HG03457 (cell line): ENCODE data around the gene PSPH.
A peak's percentile ranks its signal among the peaks of the same experiment; 100 is the strongest.

Source experiments
- ATAC-seq: cut with Tn5 transposase; IDR thresholded peaks from one replicate; pipeline ENCODE4 v1.9.1; 2021; ENCODE audit warnings: moderate number of reproducible peaks; ENCODE audit not compliant: unreplicated experiment

The PSPH gene

GRCh38 chr7:56007167-56007652, 44.0 kb downstream of the PSPH start:
- no peak for ATAC-seq

DNA sequence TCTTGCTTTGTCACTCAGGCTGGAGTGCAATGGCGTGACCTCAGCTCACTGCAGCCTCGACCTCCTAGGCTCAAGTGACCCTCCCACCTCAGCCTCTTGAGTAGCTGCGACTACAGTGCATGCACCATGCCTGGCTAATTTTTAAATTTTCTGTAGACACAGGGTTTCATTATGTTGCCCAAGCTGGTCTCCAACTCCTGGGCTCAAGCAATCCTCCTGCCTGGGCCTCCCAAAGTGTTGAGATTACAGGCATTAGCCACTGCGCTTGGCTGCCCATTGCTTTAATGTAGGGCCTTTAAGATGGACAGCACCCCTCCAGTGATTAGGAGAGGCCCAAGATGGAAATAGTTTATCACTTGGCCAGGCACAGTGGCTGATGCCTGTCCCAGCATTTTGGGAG, 47.5 kb downstream of the PSPH start:
- ATAC-seq, result no peak

DNA sequence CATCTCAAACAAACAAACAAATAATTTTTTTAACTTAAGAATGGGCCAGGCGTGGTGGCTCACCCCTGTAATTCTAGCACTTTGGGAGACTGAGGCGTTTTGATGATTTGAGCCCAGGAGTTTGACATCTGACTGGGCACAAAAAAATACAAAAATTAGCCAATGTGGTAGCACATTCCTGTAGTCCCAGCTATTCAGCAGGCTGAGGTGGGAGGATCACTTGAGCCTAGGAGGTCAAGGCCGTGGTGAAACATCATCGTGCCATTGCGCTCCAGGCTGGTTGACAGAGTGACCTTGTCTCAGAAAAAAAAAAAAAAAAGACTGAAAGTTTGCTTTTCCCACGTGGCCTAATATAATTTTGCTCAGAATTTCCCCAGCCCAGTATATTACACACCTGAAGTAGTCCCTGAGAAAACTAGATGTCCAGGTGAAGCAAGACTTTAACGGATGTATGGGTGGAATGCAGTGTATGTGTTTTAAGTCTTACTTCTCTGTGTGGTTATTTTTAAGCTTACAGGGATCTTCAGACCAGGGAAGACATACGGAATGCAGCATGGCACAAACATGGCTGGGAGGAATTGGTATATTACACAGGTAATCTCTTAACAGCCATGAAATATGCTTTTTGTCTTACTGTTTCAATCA, 54.3 kb downstream of the PSPH start:
- ATAC-seq, result no peak

- ATAC-seq, result no peak
These were observed 58.9 kb downstream of the PSPH start for GRCh38 chr7:55992346-55992745.

DNA sequence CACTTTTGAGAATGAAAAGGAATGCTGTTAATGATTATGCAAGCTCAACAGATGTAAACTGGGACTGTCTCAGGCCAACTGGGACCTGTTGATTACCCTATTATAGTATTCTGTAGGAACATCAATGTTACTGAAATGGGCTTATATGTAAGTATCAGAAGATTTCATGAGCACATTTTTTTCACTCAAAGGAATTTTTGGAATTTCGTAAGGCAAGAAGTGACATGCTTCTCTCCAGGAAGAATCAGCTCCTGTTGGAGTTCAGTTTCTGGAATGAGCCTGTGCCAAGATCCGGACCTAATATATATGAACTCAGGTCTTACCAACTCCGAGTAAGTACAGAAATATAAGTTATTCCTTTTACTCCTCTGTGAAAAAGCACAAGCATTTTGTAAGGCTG, 67.7 kb downstream of the PSPH start:
- no peak for ATAC-seq

GRCh38 chr7:55980266-55980665, 71.0 kb downstream of the PSPH start:
- no peak for ATAC-seq

DNA sequence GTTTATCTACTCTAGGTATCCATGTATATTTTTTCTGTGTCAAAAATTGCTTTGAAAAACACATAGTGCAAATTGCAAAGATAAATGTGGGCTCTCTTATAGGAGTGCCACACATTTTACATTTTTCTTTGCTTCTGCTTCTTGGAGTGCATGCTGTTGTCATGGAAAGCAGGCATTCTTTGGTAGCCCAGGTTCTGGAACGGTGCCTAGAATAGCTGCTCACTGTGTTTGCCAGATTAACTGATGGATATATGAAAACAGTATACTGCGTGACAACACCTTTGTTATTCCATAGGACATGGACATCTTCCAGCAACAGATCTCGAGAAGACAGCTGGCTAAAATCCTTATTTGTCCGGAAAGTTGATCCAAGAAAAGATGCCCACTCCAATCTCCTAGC, 73.4 kb downstream of the PSPH start:
- ATAC-seq, result no peak

DNA sequence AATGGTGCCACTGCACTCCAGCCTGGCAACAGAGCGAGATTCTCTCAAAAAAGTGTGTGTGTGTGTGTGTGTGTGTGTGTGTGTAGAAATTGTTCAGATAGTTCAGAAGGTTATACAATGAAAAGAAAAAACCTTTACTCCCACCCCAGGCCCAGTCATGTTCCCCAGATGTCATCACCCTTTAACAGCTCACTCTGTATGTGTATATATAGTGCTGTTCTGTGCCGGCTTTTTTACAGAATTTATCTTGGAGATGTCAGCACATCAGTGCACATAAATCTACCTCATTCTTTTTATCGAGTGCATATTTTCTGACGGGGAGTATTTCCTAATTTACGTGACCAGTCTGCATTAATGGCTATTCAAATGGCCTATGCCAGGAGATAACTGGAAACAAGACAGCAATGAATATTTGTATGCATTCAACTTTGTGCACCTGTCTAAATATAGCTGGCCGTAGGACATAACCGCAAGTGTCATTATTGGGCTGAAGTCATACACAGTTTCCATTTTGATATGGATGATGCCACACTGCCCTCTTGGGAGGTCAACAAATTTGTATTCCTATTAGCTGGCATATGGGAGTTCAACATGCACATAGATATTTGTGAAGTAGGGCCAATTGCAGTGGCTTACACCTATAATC, 75.1 kb downstream of the PSPH start:
- ATAC-seq, result no peak

- ATAC-seq, result no peak
These were observed 77.4 kb downstream of the PSPH start for GRCh38 chr7:55973747-55974250.

- ATAC-seq, result no peak
These were observed 80.3 kb downstream of the PSPH start for GRCh38 chr7:55970978-55971377.

DNA sequence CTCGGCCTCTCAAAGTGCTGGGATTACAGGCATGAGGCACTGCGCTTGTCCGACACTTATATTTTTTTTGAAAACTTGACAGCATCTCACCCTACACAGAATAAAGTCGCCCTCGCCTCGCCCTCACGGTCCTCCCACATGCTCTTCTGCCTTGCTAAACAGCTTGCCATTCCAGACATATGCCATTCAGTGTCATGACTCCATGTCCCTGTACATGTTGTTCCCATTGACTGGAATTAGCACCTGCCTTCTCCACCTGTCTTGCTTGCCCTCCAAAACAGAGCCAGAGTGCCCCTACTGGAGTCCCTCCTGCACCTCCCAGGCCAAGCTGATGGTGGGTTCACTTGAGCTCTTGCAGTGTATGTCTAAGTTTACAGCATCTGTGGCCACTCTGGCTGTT, 80.7 kb downstream of the PSPH start:
- ATAC-seq, result no peak

DNA sequence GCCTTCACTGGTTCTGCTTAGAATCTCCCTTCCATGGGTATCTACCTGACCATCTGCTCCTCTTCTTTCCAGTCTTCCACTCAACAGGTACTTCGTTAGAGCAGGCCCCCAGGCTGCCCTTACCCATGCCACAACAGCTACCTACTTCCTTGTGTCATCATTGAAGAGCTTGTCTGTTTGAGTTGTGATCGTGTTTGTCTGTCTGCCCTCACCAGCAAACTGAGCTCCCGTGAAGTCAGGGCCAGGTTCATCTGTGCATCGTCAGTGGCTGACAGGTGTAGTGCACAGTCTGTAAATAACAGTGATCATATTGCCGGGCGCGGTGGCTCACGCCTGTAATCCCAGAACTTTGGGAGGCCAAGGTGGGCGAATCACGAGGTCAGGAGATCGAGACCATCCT, 81.9 kb downstream of the PSPH start:
- ATAC-seq, result no peak

GRCh38 chr7:55966851-55967250, 84.4 kb downstream of the PSPH start:
- no peak for ATAC-seq

DNA sequence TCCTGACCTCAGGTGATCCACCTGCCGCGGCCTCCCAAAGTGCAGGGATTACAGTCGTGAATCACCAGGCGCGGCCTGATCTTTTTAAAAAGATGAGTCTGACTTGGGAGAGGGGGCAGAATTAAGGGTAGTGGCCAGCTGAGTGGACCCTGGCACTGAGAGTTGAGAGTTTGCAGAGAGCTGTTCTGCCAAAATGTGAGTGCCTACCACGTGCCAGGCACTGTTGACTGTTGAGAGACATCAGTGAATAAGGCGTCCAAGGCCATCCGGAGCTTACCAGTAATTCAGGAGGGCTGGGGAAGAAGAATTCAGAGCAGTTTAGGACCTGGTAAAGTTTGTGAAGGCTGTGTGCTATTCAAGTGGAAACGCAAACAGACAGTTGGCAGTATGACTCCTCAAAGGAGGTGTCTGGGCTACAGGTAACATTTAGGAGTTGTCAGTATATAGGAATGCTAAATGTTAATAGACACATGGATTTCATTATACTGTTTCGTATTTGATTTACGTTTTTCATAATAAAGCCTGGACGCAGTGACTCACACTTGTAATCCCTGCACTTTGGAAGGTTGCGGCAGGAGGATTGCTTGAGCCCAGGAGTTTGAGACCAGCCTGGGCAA, 85.3 kb downstream of the PSPH start:
- ATAC-seq, result no peak

DNA sequence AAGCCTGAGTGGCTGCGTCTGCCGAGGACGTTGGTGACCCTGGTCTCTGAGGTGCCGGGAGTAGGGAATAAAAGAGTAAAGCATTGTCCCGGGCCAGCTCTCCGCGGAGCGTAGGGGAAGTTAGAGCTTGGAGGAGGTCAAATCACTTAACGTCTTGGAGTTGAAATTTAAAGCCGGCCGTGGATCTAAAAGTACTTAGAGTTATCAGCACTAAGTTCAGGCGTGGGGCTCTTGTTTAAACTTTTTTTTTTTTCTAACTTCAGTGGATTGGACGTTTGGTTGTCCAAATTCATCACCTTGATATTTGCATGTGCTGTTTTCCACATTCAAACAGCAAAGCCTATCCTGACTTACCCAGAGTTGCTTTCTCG, 86.2 kb downstream of the PSPH start:
- ATAC-seq, result no peak

- ATAC-seq, result peak; percentile 84
These were observed 86.8 kb downstream of the PSPH start, which contains the start of gene NIPSNAP2 for GRCh38 chr7:55964261-55965099. NIPSNAP2 (plus strand) TSS chr7:55964585; CDS start chr7:55964610, 25 bp downstream.

DNA sequence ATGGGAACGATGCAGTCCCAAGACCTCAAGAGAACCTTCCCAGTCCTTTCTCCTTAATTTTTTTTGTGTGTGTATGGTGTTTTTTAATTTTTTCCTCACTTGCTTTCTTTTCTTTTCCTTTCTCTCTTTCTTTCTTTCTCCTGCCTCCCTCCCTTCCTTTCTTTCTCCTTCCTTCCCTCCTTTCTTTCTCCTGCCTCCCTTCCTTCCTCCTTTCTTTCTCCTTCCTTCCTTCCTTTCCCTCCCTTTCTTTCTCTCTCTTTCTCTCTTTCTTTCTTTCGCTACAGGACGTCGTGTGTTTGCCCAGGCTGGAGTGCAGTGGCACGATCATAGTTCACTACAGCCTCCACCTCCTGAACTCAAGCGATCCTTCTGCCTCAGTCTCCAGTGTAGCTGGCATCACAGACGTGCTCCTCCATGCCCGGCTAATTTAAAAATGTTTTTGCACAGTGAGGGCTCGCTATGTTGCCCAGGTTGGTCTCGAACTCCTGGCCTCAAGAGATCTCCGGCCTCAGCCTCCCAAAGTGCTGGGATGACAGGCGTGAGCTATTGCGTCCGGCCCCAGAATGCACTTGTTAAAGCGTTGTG, 87.6 kb downstream of the PSPH start:
- ATAC-seq, result no peak

DNA sequence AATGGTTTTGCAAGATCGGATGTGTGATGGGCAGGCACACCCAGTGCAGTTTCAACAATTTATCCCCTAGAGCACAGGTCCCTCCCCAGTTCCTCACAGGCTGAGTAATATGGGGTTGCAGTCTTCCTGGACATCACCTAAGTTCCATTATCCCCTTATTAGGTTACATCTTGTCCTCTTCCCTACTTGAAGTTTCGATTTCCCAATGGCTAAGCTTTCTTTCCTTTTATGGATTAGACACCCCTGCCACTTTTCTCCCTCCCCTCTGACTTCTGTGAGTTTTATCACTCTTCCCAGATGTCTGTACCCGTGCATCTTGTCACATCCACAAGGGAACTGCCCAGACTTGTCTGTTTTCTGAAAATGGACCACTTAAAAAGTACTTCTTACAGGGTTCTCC, 89.2 kb downstream of the PSPH start:
- no peak for ATAC-seq
